GM19455 (cell line): ENCODE results near the gene DDO.

Experiments
- ATAC-seq: cut with Tn5 transposase; IDR thresholded peaks from one replicate; pipeline ENCODE4 v1.9.1; 2021; ENCODE audit not compliant: unreplicated experiment

The DDO gene

GRCh38 chr6:110421749-110422443, 6.5 kb upstream of the DDO start:
- ATAC-seq, result no peak

DNA sequence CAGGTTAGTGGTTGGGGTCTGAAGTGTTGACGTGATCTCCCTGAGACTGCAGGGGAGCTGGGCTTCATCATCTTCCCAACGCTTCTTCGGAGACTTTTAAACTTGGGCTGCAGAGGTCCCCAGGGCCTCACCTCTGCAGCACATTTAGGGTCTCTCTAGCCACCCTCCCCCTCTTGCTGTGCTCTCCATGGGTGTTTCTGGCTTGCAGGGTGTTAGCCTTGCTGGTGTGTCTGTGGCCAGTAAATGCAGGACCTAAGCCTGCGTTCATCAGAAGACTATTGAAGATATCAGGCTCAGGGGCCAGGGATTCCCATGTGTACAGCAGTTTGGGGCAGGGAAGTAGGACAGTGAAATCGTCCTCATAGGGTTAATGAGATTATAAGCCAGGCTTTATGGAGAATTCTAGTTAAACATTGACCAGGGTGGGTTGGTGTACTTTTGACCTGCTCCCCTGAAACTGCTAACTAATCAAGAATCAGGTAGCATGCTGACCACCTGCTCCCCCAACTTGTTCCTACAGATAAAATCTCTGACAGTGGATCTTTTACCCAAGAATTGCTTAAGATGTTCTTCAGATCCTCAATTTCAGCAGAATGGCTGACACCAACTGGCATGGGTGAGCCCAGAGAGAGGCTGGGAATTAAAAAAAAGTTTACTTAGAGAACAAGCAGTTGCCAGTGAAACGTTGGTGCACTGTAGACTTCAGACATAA, 3.8 kb upstream of the DDO start:
- ATAC-seq, result no peak

DNA sequence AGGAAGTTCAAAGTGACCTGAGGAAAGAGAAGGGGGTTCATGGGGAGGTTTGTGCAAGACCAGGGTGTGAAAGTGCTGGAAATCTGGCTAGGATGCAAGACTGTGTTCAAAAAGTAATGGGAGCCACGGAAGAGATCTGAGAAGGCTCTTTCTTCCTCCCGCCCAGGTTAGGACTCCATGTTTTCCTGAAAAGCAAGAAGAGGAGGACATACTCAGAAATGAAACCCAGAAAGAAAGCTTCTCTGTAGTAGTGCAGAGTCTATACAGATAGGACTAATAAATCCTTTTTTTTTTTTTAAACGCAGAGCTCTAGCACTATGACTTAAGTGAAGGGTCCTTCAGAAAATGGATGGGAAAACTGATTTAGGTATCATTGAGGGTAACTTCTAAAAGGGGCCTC, 3.2 kb upstream of the DDO start:
- no peak for ATAC-seq

DNA sequence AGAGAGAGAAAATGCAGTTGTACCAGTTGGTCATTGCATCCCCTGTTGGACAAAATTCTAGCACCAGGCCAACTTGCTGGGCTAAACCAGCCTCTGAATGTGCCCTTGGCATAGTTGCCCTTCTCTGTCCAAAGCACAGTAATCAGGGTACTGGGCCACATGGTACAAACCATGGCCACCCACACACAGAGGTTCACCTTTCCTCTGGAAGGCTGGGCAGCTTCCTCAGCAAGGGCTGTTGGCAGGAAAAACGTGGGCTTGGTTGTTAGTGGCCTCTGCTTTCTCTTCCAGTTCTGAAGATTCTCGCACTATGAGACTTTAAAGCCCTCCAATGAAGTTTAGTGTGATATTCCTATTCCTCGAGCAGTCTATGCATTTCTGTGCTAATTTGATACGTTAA, 706 bp downstream of the DDO start:
- ATAC-seq, result no peak

DNA sequence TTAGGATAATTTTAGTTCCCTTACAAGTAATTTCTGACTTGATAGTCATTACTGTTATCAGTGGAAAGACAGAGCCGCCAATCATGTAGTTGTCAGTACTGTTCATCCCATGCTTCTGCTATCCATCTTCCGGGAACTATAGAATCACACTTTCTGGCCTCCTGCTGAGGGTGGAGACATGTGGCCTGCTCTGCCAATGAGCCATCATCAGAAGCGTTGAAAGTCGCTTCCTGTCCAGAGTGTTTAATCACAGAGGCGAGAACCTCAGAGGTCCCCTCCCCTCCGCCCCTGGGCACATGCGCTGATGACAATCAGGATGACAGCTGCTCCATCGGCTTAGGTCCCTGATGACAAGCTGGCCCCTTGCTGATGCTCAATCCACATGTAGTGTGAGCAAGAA, 3.0 kb downstream of the DDO start:
- no peak for ATAC-seq

- no peak for ATAC-seq
These were observed 4.9 kb downstream of the DDO start for GRCh38 chr6:110410511-110410910.

- ATAC-seq, result no peak
These were observed 5.6 kb downstream of the DDO start for GRCh38 chr6:110409794-110410193.

DNA sequence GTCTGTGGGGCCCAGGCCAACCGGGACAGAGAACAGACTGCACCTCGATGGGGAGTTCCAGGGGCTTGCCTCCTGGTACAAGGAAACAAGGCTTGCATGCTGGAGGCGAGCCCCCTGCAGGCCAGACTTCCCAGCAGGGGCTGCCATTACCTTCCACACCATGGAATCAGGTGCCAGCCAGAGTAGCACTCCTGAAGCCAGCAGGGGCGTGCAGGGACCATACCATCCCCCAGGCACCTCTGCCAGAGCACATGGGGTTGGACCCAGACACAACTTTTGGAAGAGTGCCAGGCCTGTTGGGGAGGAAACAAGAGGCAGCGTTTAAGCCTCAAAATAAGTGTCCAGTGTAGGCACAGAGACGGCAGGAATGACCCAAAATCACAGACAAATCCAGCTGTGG, 6.5 kb downstream of the DDO start:
- ATAC-seq, result no peak

- no peak for ATAC-seq
These were observed 10.8 kb downstream of the DDO start for GRCh38 chr6:110404607-110405006.

DNA sequence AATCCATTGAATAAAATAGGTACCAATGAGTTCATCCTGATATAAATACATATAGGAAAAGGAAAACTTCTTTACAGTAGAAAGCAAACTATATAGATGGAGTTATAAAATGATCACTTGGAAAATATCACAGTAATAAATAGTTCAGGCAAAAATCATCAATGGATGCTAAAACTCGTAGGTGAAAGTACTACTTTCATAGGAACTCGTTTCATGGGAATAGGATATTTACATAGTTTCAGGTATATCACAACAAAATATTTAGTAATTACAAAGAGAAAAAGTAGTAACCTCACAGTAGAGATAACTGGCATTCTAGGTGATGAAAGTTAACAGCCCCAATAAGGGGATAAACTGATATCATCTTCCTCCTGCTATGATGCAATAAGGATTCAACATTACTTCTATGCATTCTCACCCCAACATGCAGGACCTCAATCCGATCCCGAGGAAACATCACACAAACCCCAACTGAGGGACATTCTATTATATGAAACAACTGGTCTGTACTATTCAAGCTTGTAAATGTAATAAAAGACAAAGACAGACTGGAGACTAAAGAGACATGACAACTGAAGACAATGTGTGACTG, 13.7 kb downstream of the DDO start:
- no peak for ATAC-seq

DNA sequence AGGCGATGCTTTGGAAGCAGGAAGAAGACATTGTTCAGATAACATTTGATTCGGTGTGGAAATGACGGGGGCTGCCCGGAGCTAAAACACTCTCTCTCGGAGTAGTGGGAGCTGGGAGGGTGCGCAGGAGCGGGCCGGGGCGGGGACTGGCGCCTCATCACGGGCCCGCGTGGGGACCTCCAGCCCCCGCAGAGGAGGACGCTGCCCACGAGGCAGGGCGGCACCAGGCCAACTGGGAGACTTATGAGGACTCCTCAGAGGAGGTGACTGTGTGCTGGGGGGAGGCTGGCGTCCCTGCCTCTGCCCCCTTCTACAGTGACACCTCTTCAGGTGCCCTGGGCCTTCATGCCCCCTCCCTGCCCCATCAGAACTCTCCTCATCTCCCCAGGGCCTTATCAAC, 15.2 kb downstream of the DDO start:
- ATAC-seq, result no peak

DNA sequence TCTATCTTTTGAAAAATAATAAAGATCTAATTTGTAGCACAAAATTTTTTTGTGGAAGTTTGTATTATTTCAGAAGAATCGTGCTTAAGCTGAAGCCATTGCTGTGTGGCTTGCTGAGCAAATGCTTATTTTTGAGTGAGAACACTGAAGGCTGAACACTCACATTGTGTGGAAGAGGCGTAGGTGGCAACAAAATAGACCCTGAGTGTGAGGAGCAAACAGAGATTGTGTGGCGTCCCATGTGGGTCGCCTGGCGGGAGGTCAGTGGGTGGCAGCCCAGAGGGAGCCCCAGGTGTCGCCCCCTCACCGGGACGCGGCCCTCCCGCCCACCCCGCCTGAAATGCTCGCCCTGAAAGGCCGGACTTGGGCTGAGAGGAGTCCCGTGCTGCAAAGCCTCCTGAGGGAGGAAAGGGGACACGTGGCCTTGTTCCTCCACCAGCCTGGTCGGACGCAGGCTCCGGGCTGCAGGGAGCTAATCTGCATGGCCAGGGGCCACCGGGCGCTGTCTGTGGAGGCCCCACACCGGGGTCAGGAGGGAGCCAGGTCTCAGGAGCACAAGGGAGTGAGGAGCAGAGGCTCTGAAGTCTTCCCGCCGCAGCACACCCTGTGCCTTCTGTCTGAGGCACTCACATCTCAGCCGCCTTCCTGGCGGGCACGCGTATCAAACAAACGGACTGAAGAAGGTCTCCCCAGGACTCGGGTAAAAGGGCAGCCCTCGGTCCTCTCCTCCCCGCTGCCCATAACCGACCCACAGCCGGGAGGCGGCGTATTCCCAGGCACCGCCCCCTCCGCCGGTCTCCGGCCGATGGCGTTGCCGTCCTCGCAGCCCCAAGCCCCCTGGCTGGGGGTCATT, 15.9 kb downstream of the DDO start:
- ATAC-seq, result no peak

DNA sequence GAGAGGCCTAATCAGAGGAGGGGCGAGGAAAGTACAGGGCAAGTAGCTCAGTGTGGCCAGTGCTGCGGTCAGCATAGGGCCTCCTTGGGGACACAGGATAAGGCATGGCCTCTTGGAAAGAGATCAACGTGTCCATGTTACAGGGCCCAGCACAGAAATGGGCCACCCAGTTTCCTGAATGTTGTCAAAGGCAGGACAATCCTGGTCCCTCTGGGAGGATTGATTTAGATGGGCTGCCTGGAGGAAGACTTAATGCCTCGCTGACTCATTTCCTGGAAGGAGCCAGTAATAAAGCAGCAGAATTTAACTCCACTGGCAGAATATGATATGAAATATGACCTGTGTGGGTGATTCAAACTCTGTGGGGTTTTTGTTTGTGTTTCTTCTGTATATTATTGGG, 16.6 kb downstream of the DDO start:
- no peak for ATAC-seq

- ATAC-seq, result no peak
These were observed 20.2 kb downstream of the DDO start for GRCh38 chr6:110395221-110395620.

- ATAC-seq, result no peak
These were observed 21.0 kb downstream of the DDO start for GRCh38 chr6:110394409-110394808.

DNA sequence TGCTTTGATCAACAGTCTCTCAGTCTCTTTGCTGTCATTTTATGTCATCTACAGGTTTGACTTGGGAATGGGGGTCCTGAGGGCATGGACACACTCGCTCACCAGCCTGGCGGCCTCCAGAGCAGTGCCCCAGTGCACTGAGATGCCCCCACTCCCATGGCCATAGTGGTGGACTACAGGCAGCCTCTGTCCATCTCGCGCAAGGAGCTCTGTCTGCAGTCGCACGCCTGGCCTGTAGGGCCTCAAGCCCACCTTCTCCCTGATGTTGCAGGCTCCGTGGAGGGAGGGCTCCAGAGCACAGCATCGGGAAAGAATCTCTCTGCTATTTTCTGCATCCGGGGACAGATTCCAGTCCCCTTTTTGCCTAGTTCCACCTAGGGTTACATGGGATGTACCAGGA, 22.6 kb downstream of the DDO start:
- ATAC-seq, result no peak

- ATAC-seq, result no peak
These were observed 25.0 kb downstream of the DDO start for GRCh38 chr6:110390404-110390803.

DNA sequence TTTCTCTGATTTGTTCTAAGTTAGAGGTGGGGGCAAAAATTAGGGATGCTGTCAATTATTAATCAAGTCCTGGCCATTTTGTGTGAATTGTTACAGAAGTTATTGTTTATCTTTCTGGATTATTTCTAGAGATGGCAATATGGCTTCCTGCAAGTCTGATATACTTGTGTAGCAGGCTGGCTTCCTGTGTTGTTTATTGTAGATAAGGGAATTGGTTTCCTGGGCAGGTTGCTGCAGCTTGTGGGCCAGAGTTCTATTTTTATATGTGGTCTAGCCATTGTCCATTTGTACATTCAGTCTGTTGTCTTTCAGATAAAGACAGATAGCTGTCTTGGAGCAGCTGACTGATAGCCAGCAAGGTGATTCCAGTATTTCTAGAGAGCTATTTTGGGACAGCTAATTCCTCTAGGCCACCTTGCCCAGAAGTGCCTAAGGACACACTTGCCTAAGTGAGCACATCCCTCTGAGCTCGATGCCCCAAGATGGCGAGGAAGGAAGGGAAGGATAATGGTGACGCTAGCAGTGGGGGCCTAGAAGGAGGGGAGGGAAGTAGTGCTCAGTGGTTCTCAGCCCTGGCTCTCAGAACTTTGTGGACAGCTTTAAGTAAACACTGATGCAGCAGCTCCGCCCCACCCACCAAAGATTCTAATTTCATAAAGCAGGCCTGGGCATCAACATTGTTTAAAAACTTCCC, 25.5 kb downstream of the DDO start:
- no peak for ATAC-seq

GRCh38 chr6:110387986-110388385, 27.4 kb downstream of the DDO start:
- ATAC-seq, result no peak

DNA sequence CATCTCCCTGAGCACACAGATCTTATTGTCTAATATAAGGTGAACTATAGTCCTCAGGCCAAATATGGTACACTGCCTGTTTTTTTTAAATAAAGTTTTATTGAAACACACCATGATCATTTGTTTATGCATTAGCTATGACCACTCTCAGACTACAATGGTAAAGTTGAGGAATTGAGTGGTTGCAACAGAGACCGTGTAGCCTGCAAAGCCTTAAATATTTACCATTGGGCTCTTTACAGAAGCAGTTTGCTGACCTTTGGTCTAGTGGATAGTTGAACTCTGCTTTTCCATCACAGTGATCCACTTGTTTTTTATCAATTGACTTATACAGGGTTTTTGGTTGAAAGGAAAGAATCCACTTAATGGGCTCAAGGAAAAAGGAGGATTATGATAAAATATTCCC, 29.9 kb downstream of the DDO start:
- ATAC-seq, result no peak

DNA sequence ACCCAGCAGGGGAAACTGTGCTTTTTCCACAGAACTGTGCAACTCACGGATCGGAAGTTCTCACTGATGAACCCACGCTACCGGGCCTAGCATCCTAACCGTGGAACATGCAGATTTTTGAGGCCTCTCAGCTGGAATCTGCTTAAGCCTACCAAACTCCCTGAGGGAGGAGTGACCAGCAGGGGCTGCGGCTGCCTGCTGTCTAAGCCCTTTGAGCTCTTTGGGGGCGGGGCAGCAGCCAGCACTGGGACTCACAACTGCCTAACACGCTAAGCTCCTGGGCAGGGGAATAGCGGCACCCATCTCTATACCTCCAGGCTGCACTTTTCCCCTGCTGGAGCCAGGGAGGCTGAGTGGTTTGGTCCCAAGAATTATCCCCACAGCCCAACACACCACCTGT, 36.8 kb downstream of the DDO start:
- ATAC-seq, result no peak
